ENCODE data around the gene TPRN.
"Not testable (repeated sequence)": the region's sequence is repeated elsewhere in the genome, so short reads cannot be mapped to it uniquely, and the experiment has no call there.

Gene TPRN

GRCh38 chr9:137200311-137201204, at the start of gene TPRN:
TSS of gene TPRN (minus strand) at chr9:137200741. CDS start at chr9:137200711, 30 bp downstream.
- DNase-seq (ENCODE audit: low read depth in 2 of 2): peak; percentile 97 to 98

GRCh38 chr9:137247916-137248175, 47.3 kb upstream of the TPRN start:
- no peak for DNase-seq (ENCODE audit: low read depth in 2 of 2)

GRCh38 chr9:137247135-137247915, 46.8 kb upstream of the TPRN start:
- DNase-seq (ENCODE audit: low read depth in 2 of 2): no peak

- DNase-seq (ENCODE audit: low read depth in 2 of 2): no peak
Observed at GRCh38 chr9:137245450-137246421, 45.2 kb upstream of the TPRN start.

- no peak for DNase-seq (ENCODE audit: low read depth in 2 of 2)
Observed at GRCh38 chr9:137244486-137245449, 44.2 kb upstream of the TPRN start.

- no peak for DNase-seq (ENCODE audit: low read depth in 2 of 2)
Observed at GRCh38 chr9:137243626-137244485, 43.3 kb upstream of the TPRN start.

- not testable (repeated sequence) for DNase-seq (ENCODE audit: low read depth in 2 of 2)
Observed at GRCh38 chr9:137243266-137243625, 42.7 kb upstream of the TPRN start.

GRCh38 chr9:137242269-137243203, 42.0 kb upstream of the TPRN start:
- DNase-seq (ENCODE audit: low read depth in 2 of 2): no peak

- peak; percentile 54 to 60 for DNase-seq (ENCODE audit: low read depth in 2 of 2)
Observed at GRCh38 chr9:137241490-137242268, 41.1 kb upstream of the TPRN start.

- DNase-seq (ENCODE audit: low read depth in 2 of 2): peak; percentile 93 to 98
Observed at GRCh38 chr9:137240841-137241489, 40.4 kb upstream of the TPRN start, which contains the start of gene TUBB4B. TSS of gene TUBB4B (plus strand) at chr9:137241287. CDS start at chr9:137241361, 74 bp downstream.

GRCh38 chr9:137240318-137240840, 39.8 kb upstream of the TPRN start:
- peak; percentile 52 to 58 for DNase-seq (ENCODE audit: low read depth in 2 of 2)

GRCh38 chr9:137239541-137240200, 39.1 kb upstream of the TPRN start:
- DNase-seq (ENCODE audit: low read depth in 2 of 2): not testable (repeated sequence)

- no peak for DNase-seq (ENCODE audit: low read depth in 2 of 2)
Observed at GRCh38 chr9:137237759-137238726, 37.5 kb upstream of the TPRN start.

- no peak for DNase-seq (ENCODE audit: low read depth in 2 of 2)
Observed at GRCh38 chr9:137236936-137237421, 36.4 kb upstream of the TPRN start.

Measured in activated CD8-positive, alpha-beta memory T cell treated with anti-CD3 and anti-CD28 coated beads for 4 hours (primary cell).